OCI-M2 (cell line): ENCODE results near the gene TMEM235.

Experiments
- DNase-seq: peaks from one replicate; lab custom pipeline; 2025; ENCODE audit not compliant: unreplicated experiment; lab: John Stamatoyannopoulos, UW

Gene TMEM235

GRCh38 chr17:78230996-78231935, at the start of gene TMEM235:
TMEM235 (plus strand) TSS chr17:78231631; CDS start chr17:78232024, 393 bp downstream.
- DNase-seq, result no peak

GRCh38 chr17:78182504-78182903, 48.9 kb upstream of the TMEM235 start:
- DNase-seq, result no peak

GRCh38 chr17:78183916-78184315, 47.5 kb upstream of the TMEM235 start:
- no peak for DNase-seq

GRCh38 chr17:78184351-78184750, 47.1 kb upstream of the TMEM235 start:
- no peak for DNase-seq

- no peak for DNase-seq
Observed at GRCh38 chr17:78184868-78185267, 46.6 kb upstream of the TMEM235 start.

- DNase-seq, result no peak
Observed at GRCh38 chr17:78185981-78186691, 45.3 kb upstream of the TMEM235 start.

- peak; percentile 61 for DNase-seq
Observed at GRCh38 chr17:78186692-78187595, 44.5 kb upstream of the TMEM235 start, which contains the start of the genes AFMID and TK1. AFMID (plus strand) TSS chr17:78187362; CDS start chr17:78187371, 9 bp downstream. TK1 (minus strand) TSS chr17:78187052; CDS start chr17:78186994, 58 bp downstream.

GRCh38 chr17:78196716-78197115, 34.7 kb upstream of the TMEM235 start:
- no peak for DNase-seq

GRCh38 chr17:78197147-78197832, 34.1 kb upstream of the TMEM235 start:
- DNase-seq, result no peak

- no peak for DNase-seq
Observed at GRCh38 chr17:78200451-78200850, 31.0 kb upstream of the TMEM235 start.

- DNase-seq, result no peak
Observed at GRCh38 chr17:78202666-78203065, 28.8 kb upstream of the TMEM235 start.

GRCh38 chr17:78204387-78205123, 26.9 kb upstream of the TMEM235 start:
- no peak for DNase-seq

- DNase-seq, result no peak
Observed at GRCh38 chr17:78205124-78205775, 26.2 kb upstream of the TMEM235 start.

- DNase-seq, result no peak
Observed at GRCh38 chr17:78206298-78206697, 25.1 kb upstream of the TMEM235 start.

- no peak for DNase-seq
Observed at GRCh38 chr17:78208486-78208885, 22.9 kb upstream of the TMEM235 start.

- no peak for DNase-seq
Observed at GRCh38 chr17:78210111-78210510, 21.3 kb upstream of the TMEM235 start.

- DNase-seq, result no peak
Observed at GRCh38 chr17:78211032-78211431, 20.4 kb upstream of the TMEM235 start.

GRCh38 chr17:78214016-78214705, 17.3 kb upstream of the TMEM235 start, which contains the start of gene BIRC5:
BIRC5 (plus strand) TSS chr17:78214253; CDS start chr17:78214317, 64 bp downstream.
- peak; percentile 30 for DNase-seq
